Measurements from ENCODE around the gene TRAF3IP1.

DNA sequence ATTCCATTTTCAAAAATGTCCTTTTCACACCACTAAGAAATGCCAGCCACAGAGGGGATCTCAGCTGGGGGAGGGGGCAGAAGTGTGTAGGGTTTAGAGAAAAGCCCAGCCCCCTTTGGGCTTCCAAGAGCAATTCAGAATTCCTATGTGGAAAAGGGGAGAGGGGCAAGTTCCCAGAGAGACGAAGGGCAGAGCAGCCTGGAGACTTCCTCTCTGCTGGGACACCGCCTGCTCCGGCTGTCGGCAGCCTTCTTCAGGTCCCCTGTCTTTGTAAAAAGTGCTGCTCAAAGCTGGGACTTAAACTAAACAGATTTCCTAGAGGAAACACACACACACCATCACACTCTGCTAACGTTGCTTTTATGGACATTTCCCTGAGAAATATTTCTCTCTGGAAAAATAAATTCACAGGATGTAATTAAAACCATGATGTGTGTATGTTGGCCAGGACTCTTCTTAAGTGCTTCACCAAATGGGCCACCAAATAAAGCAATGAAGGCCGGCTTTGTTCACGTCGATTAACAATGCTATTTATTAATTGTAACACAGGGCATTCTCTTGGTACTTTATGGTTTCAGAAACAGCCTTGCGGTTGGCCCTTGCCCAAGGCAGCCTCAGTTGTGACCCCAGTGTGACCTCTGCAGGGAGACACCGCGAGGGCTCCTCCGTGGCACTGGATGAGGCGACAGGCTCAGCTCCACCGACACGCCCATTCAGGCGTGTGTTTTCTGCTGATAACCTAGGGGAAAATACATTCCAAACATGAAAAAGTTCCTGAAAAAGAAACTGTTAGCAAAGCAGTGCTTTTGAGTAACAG, 100.8 kb downstream of the TRAF3IP1 start:
- TF ChIP-seq GATA3 (IDR thresholded peaks at IDR 0.05; ENCODE audit: low read depth, low read length): no peak
- no peak for TF ChIP-seq GATA2 (IDR thresholded peaks at IDR 0.05; ENCODE audit: low read depth, low read length)
